Sigmoid colon (tissue), 4 donors: ENCODE data around the gene ADAMTSL1.

Experiments used
- CTCF ChIP-seq, 4 experiments: fragments of 450-650 bp in 3 of 4; fragments of 200-600 bp in 1 of 4; IDR thresholded peaks; one replicate each; pipeline ENCODE4 v1.5.1; 2016 to 2019; ENCODE audit warnings: antibody characterized with exemption in 4 of 4, mild to moderate bottlenecking in 3 of 4, moderate library complexity in 2 of 4
- POLR2AphosphoS5 ChIP-seq, 4 donors: sonication (generic); formaldehyde crosslinking; IDR thresholded peaks; one replicate each; pipeline ENCODE4 v1.6.1; 2017; ENCODE audit warnings: antibody characterized with exemption in 4 of 4

GRCh38 chr9:18531136-18532065, 57.4 kb downstream of the ADAMTSL1 start:
- TF ChIP-seq CTCF (IDR thresholded peaks at IDR 0.05) (no peak), POLR2AphosphoS5 (IDR thresholded peaks at IDR 0.05) (no peak)
